Measurements from ENCODE around the gene ALDH3B2. TPM values are rescaled to one million over a fixed set of nuclear protein-coding genes. Genes with fewer than 3 reads are reported as not detected.

Gene ALDH3B2
- total RNA-seq, 1 experiment from 2014 or later = not detected

- whole genome bisulfite sequencing (ENCODE audit: extremely low coverage, insufficient read length, low lambda C conversion rate) = no CpG with 5 or more reads among the region's 4 CpGs
- no peak overlapping the region for H2BK20ac ChIP-seq (ENCODE audit: low read depth, low read length, poor library complexity, severe bottlenecking)
- H3K4me1 ChIP-seq (ENCODE audit: insufficient read depth, low read length) = no peaks in the 10 kb centered on the region
- H3K56ac ChIP-seq (ENCODE audit: insufficient read length, low read depth, low read length) = no peak overlapping the region
- no peak overlapping the region for H3K4me2 ChIP-seq (ENCODE audit: insufficient read depth, insufficient read length, low read length)
- H2AK5ac ChIP-seq (ENCODE audit: insufficient read length, low read length) = no peak overlapping the region
- H3K4me3 Mint-ChIP-seq = no peak overlapping the region
- H2AFZ ChIP-seq (ENCODE audit: low read length) = no peak overlapping the region
- no peak overlapping the region for H4K91ac ChIP-seq (ENCODE audit: insufficient read length, low read depth, low read length)
- peaks cover 18% of the 10 kb centered on the region for H3K27me3 Mint-ChIP-seq (ENCODE audit: low read depth)
- no peak for DNase-seq
- H3K27me3 ChIP-seq (ENCODE audit: insufficient read depth, low read length) = no peaks in the 10 kb centered on the region
- no peak overlapping the region for H2BK120ac ChIP-seq (ENCODE audit: low read depth, low read length, poor library complexity, severe bottlenecking)
- H3K27ac Mint-ChIP-seq = no peak overlapping the region
- no peak for TF ChIP-seq CTCF (conservative IDR thresholded peaks at IDR 0.05)
- peaks cover 16% of the 10 kb centered on the region for H3K9me3 ChIP-seq (ENCODE audit: control insufficient read depth, low read depth, low read length)
- H3T11ph ChIP-seq (ENCODE audit: low read length) = no peak overlapping the region
- no peak overlapping the region for H3K27ac ChIP-seq (ENCODE audit: insufficient read length, low read depth, low read length)
- no peaks in the 10 kb centered on the region for H3K79me1 ChIP-seq (ENCODE audit: insufficient read depth, low read depth, low read length, poor library complexity, severe bottlenecking)
- H4K5ac ChIP-seq (ENCODE audit: insufficient read length, low read depth, low read length) = no peak overlapping the region
- H3K4me1 Mint-ChIP-seq = no peaks in the 10 kb centered on the region
- H2BK15ac ChIP-seq (ENCODE audit: low read depth, low read length) = no peak overlapping the region
- H2BK5ac ChIP-seq (ENCODE audit: insufficient read length, low read length) = no peak overlapping the region
- no peak overlapping the region for H3K4ac ChIP-seq (ENCODE audit: low read depth, low read length)
- no peak overlapping the region for H3K18ac ChIP-seq (ENCODE audit: insufficient read length, low read depth, low read length)
- peaks cover 0 to 16% (median 6%) of the 10 kb centered on the region in 3 experiments; a peak in 3 of 7 replicates for H3K36me3 Mint-ChIP-seq (ENCODE audit: insufficient read depth in 1 of 3, low read depth in 3 of 3)
- H3K9ac ChIP-seq (ENCODE audit: extremely low read depth, insufficient read length, low read length) = no peak overlapping the region
- peaks cover 27 to 30% of the 10 kb centered on the region in 2 experiments for H3K9me3 Mint-ChIP-seq
- H3K23ac ChIP-seq (ENCODE audit: insufficient read length, low read depth, low read length) = no peak overlapping the region
- H3K14ac ChIP-seq (ENCODE audit: insufficient read depth, low read length) = no peak overlapping the region
- H3K23me2 ChIP-seq (ENCODE audit: insufficient read length, low read depth, low read length, poor library complexity, severe bottlenecking) = no peaks in the 10 kb centered on the region
- H4K20me1 ChIP-seq (ENCODE audit: control insufficient read depth, insufficient read depth, insufficient read length) = no peaks in the 10 kb centered on the region
- no peak overlapping the region for H4K8ac ChIP-seq (replicated peaks; ENCODE audit: insufficient read length, low read depth, low read length)
- H2BK12ac ChIP-seq (ENCODE audit: insufficient read length, low read depth, low read length) = no peak overlapping the region
- H3K79me2 ChIP-seq (ENCODE audit: insufficient read depth, low read length) = no peaks in the 10 kb centered on the region
Measured at GRCh38 chr11:67656278-67656922, 18.0 kb downstream of the ALDH3B2 start.
